Heart left ventricle (tissue), 16 donors: ENCODE measurements around the gene AUH. TPM values are rescaled to one million over a fixed set of nuclear protein-coding genes. Genes with fewer than 3 reads are reported as not detected.

Experiments
- ATAC-seq, 4 donors: fragments of 200-7000 bp; cut with Tn5 transposase; one replicate each; pipeline ENCODE4 v1.9.1; 2020 to 2022; ENCODE audit warnings: moderate library complexity in 4 of 4, mild to moderate bottlenecking in 3 of 4, moderate number of reproducible peaks in 1 of 4
- DNase-seq, 5 donors: peaks; one replicate each; pipeline ENCODE4 v3.0.0-alpha.2; 2020
- H3K27ac ChIP-seq, 12 donors: fragments of 200-600 bp; sonication (generic) in 4 of 12; one replicate each; pipeline versions ENCODE4 v1.5.0 to v1.8.0; 2016 to 2022; ENCODE audit warnings: mild to moderate bottlenecking in 2 of 12
- H3K27me3 ChIP-seq, 9 donors: fragments of 200-600 bp; sonication (generic) in 2 of 9; one replicate each; pipeline versions ENCODE4 v1.5.1 to v1.8.0; 2016 to 2022; ENCODE audit warnings: mild to moderate bottlenecking in 3 of 9
- H3K36me3 ChIP-seq, 9 donors: fragments of 200-600 bp; sonication (generic) in 2 of 9; one replicate each; pipeline versions ENCODE4 v1.5.0 to v1.8.0; 2018 to 2022; ENCODE audit warnings: mild to moderate bottlenecking in 2 of 9
- H3K4me1 ChIP-seq, 12 donors: fragments of 200-600 bp; sonication (generic) in 4 of 12; one replicate each; pipeline versions ENCODE4 v1.5.0 to v1.8.0; 2016 to 2022; ENCODE audit warnings: mild to moderate bottlenecking in 3 of 12
- H3K4me3 ChIP-seq, 12 donors: fragments of 200-600 bp; sonication (generic) in 4 of 12; one replicate each; pipeline versions ENCODE4 v1.5.0 to v1.8.0; 2017 to 2022; ENCODE audit warnings: mild to moderate bottlenecking in 9 of 12, moderate library complexity in 4 of 12
- H3K9me3 ChIP-seq, 12 donors: fragments of 200-600 bp; sonication (generic) in 4 of 12; one replicate each; pipeline versions ENCODE4 v1.5.0 to v1.8.0; 2016 to 2022; ENCODE audit warnings: mild to moderate bottlenecking in 1 of 12
- POLR2A ChIP-seq, 2 donors: fragments of 450-650 bp; IDR thresholded peaks; one replicate each; pipeline ENCODE4 v1.6.1; 2017; ENCODE audit warnings: antibody characterized with exemption in 2 of 2, mild to moderate bottlenecking in 2 of 2, moderate library complexity in 2 of 2
- WGBS, 4 donors: extraction: QIAGEN DNeasy Blood & Tissue Kit in 2 of 4; methylation state at CpG; one replicate each; pipeline versions ENCODE4 v1.1.5 to v1.1.7; 2013 to 2018; 5-methylcytosine and 5-hydroxymethylcytosine counted together
- intact Hi-C, 10 donors: fragments of 100-400 bp; cut with DNase I; formaldehyde crosslinking; loops; one replicate each; pipeline versions ENCODE4 v1.11.1 to v1.14.2; 2022
- polyA plus RNA-seq, 2 donors: library from polyadenylated mRNA; stranded (reverse); fragments of 200-250 nt; gene quantifications; one replicate each; pipeline ENCODE4 v1.2.3, GENCODE V29; 2013
- total RNA-seq, 9 donors: library from RNA; depleted of rRNA in 2 of 9; stranded (reverse); fragments of >200 nt in 2 of 9; fragmentation: NEBNext Ultra II Directional in 3 of 9; extraction: Animal tissue kit (Norgen Biotek cat#: 25700) in 3 of 9; gene quantifications; one replicate each; pipeline versions ENCODE4 v1.1.0 to v1.2.4, GENCODE V29; 2016 to 2023
- TF ChIP-seq, protein P1 (sequence below), 12 donors: fragments of 200-600 bp; sonication (generic) in 4 of 12; IDR thresholded peaks; one replicate each; pipeline versions ENCODE4 v1.5.0 to v1.8.0; 2018 to 2022; ENCODE audit warnings: antibody characterized with exemption in 12 of 12, mild to moderate bottlenecking in 5 of 12
- donor health status: ischemic (EF 13 %, LVEDD 7.1; RV severe dilation, severe dysfunction).
- donor health status: healthy with polysubstance abuse.
- donor health status: DM: no; HTN: yes; CAD: no.
- donor health status: DM: no; HTN: no; CAD: no.
- donor health status: ischemic (EF 25% LVEDD 6.9; RV normal size, moderate dysfunction).
- donor health status: ischemic (EF 25% LVEDD 5.7; RV mildly dilated, moderate dysfunction).
- donor health status: healthy.
- donor health status: DM: yes; HTN: yes; CAD: no.
- donor health status: ischemic (EF 35%, LVEDD 5.7; RV mildly dilated, moderate dysfunction).
- donor health status: nonischemic (EF 11% LVEDD 7.7; RV severe dilation, severe dysfunction).
- donor health status: DM: yes; HTN: yes; CAD: no.
- donor health status: PGD.
- donor health status: ischemic (EF 29% LVEDD 5.4; RV normal size, mild dysfunction).
- donor health status: nonischemic (EF 23%, LVEDD 6.1; RV moderate dilation, normal function).

AUH gene
- total and polyA plus RNA-seq, 11 donors, result 19.0 to 54.7 (median 39.7) TPM

DNA sequence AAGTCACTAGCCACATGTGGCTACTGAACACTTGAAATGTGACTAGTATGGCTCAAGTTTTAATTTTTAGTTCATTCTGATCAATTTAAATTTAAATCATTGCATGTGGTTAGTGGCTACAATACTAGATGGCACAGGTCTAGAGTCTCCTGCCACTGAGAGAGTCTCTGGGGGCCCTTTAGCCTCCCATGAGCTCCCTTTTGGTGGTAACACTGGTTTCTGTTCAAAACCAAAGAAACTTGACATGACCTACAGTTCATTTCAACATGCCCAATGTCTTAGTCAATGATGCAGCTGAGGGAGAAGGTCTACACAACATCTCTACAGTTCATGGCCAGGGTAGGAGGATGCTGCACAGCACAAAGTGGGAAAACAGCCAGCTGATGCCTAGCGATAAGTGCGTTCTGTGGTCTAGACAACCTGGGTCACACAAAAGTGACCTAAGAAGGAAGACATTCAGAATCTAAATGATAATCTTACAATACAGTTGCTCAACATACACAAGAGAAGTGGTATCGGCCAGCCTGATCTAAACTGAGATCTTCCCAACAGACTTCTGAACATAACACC lies 121.0 kb downstream of the AUH start:
- H3K4me3 ChIP-seq, result no peak overlapping the region
- no peak for ATAC-seq
- no peak for TF ChIP-seq POLR2A (IDR thresholded peaks at IDR 0.05)
- TF ChIP-seq, protein P1, sequence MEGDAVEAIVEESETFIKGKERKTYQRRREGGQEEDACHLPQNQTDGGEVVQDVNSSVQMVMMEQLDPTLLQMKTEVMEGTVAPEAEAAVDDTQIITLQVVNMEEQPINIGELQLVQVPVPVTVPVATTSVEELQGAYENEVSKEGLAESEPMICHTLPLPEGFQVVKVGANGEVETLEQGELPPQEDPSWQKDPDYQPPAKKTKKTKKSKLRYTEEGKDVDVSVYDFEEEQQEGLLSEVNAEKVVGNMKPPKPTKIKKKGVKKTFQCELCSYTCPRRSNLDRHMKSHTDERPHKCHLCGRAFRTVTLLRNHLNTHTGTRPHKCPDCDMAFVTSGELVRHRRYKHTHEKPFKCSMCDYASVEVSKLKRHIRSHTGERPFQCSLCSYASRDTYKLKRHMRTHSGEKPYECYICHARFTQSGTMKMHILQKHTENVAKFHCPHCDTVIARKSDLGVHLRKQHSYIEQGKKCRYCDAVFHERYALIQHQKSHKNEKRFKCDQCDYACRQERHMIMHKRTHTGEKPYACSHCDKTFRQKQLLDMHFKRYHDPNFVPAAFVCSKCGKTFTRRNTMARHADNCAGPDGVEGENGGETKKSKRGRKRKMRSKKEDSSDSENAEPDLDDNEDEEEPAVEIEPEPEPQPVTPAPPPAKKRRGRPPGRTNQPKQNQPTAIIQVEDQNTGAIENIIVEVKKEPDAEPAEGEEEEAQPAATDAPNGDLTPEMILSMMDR (IDR thresholded peaks at IDR 0.05), result no peak
- H3K4me1 ChIP-seq, result peaks cover 0 to 10% (median 1%) of the 10 kb centered on the region in 12 donors
- no peaks in the 10 kb centered on the region for H3K27me3 ChIP-seq
- H3K9me3 ChIP-seq, result no peaks in the 10 kb centered on the region
- 76 to 100% (median 98%) methylated on average over 3 of the region's 3 CpGs for WGBS, 4 donors
- intact Hi-C loops, result loop anchor here in 1 of 10 donors (10.0 kb wide), 1 partner anchor 46 kb away; no protein-coding TSS in a partner anchor
- H3K36me3 ChIP-seq, result no peaks in the 10 kb centered on the region
- DNase-seq, result no peak
- no peak overlapping the region for H3K27ac ChIP-seq

DNA sequence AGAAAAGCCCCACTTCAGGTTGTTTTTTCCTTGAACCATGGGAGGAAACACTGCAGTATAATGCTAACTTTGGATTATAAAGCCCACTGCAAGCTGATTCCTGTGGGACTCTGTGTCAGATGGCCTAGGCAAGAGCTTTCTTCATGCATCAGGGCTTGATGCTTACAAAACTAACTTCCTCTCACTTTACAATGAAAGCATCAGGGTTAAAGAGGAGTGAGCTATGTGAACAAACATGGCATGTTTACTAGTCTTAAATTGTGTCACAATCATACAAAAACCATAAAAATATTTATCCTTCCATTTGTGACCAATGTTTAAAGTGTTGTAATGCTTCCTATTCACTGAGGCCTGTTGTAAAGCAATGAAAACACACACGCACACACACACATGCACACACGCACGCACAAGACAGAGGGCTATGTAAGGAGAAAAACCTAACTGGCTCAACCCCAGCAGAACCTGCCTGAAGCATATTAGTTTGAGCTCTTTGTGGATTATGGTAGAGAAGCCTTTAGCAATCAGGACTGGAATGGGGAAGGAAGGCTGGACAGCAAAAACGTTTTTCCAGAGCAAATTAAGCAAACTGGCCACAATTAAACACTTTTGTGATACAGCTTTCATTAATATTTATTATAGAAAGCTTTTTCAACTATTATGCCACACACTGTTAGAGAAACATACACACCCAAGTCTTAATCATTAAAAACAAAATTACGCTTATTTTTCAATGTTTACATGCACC lies 122.2 kb downstream of the AUH start:
- DNase-seq (no peak), ATAC-seq (no peak)
- H3K36me3 ChIP-seq, result no peaks in the 10 kb centered on the region
- no peak overlapping the region for H3K27ac ChIP-seq
- TF ChIP-seq POLR2A (IDR thresholded peaks at IDR 0.05), result no peak
- TF ChIP-seq, protein P1 (IDR thresholded peaks at IDR 0.05), result no peak
- H3K27me3 ChIP-seq, result no peaks in the 10 kb centered on the region
- intact Hi-C loops, result loop anchor here in 1 of 10 donors (10.0 kb wide), 1 partner anchor 45 kb away; no protein-coding TSS in a partner anchor
- no peaks in the 10 kb centered on the region for H3K9me3 ChIP-seq
- peaks cover 0 to 8% (median 0%) of the 10 kb centered on the region in 12 donors for H3K4me1 ChIP-seq
- no peak overlapping the region for H3K4me3 ChIP-seq
- 83 to 90% (median 85%) methylated on average over 5 of the region's 5 CpGs for WGBS, 4 donors

DNA sequence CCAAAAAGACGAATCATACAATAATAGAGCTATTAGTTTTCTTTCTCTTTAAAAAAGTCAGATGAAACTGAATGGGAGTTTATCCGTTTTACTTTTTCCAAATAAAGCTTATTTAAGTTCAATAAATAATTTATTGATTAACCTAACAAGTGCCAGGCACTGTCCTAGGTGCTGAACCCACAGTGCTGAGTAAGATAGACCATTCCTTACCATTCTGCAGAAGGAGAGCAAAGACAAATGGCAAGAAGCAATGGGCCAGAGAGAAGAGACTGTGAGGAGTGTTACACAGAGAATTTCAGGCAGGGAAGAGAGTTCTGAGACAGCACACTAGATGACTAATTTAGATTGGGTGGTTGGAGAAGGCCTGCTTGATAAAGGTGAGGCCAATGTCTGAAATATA lies 127.2 kb downstream of the AUH start:
- ATAC-seq, result no peak
- 89 to 98% (median 95%) methylated on average over 2 of the region's 2 CpGs for WGBS, 4 donors
- H3K4me3 ChIP-seq, result no peak overlapping the region
- intact Hi-C loops, result no loop called here
- no peaks in the 10 kb centered on the region for H3K27me3 ChIP-seq
- H3K9me3 ChIP-seq, result no peaks in the 10 kb centered on the region
- H3K4me1 ChIP-seq, result no peaks in the 10 kb centered on the region
- TF ChIP-seq POLR2A (IDR thresholded peaks at IDR 0.05), result no peak
- TF ChIP-seq, protein P1 (IDR thresholded peaks at IDR 0.05), result no peak
- H3K36me3 ChIP-seq, result peaks cover 0 to 5% (median 0%) of the 10 kb centered on the region in 9 donors
- H3K27ac ChIP-seq, result no peak overlapping the region
- no peak for DNase-seq

DNA sequence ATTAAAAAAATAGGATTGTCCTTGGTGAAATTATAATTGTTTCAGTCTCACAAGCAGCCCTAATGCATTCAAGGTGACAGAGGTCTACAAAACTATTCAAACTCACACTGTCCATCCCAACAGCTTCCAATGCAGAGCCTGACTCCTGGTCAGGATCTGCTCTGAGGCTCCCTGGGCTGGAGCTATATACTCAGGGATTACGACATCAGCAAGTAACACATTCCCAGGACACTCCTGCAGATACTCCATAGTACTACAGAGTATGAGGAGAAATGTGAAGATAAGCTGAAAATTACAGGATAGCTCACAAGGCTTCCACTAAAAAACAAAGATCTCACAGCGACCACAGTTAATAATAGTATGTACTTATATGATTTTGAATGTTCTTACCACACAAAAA lies 130.1 kb downstream of the AUH start:
- ATAC-seq, result no peak
- peaks cover 0 to 5% (median 0%) of the 10 kb centered on the region in 9 donors for H3K36me3 ChIP-seq
- no peak for TF ChIP-seq POLR2A (IDR thresholded peaks at IDR 0.05)
- TF ChIP-seq, protein P1 (IDR thresholded peaks at IDR 0.05), result no peak
- no peak overlapping the region for H3K4me3 ChIP-seq
- H3K4me1 ChIP-seq, result no peaks in the 10 kb centered on the region
- DNase-seq, result no peak
- no peaks in the 10 kb centered on the region for H3K9me3 ChIP-seq
- intact Hi-C loops, result no loop called here
- no peak overlapping the region for H3K27ac ChIP-seq
- H3K27me3 ChIP-seq, result no peaks in the 10 kb centered on the region
- 95 to 100% (median 97%) methylated on average over 2 of the region's 2 CpGs for WGBS, 4 donors
